SK-N-SH (cell line): ENCODE measurements around the gene AGRN. TPM values are rescaled to one million over a fixed set of nuclear protein-coding genes. Genes with fewer than 3 reads are reported as not detected.
A peak's percentile ranks its signal among the peaks of the same experiment; 100 is the strongest.

Experiments
- CTCF ChIA-PET: fragments of 300-600, 350-600 bp; formaldehyde crosslinking; extraction: SDS; loops from one replicate; lab custom pipeline; 2021; lab: Yijun Ruan, JAX
- POLR2A ChIA-PET: fragments of 350-600 bp; sonication (Branson Sonifier 250); formaldehyde crosslinking; extraction: SDS; loops from one replicate; lab custom pipeline; 2020; ENCODE audit warnings: antibody characterized with exemption, inconsistent platforms; lab: Yijun Ruan, JAX
- DNase-seq: peaks from one replicate; pipeline ENCODE4 v3.0.0; 2012
- H2AFZ ChIP-seq: fragments of 200-600 bp; sonication (generic); 2 replicates; pipeline ENCODE4 v1.8.1; 2016; ENCODE audit warnings: antibody characterized with exemption, mild to moderate bottlenecking, low read depth
- H3F3A ChIP-seq: fragments of 200-600 bp; sonication (generic); replicated peaks from 2 replicates; pipeline ENCODE3; 2016; ENCODE audit warnings: antibody characterized with exemption, mild to moderate bottlenecking; ENCODE audit not compliant: insufficient read depth
- H3K27ac ChIP-seq, 2 experiments: fragments of 200-500 bp in 1 of 2; fragments of 200-600 bp in 1 of 2; sonication (Bioruptor generic) in 1 of 2; sonication (generic), shearing (Covaris generic) in 1 of 2; 2 replicates each; pipeline versions ENCODE4 v1.5.1 to v1.6.1; 2014 to 2016; ENCODE audit warnings: low read depth in 2 of 2, inconsistent platforms in 1 of 2, low read length in 1 of 2, mild to moderate bottlenecking in 1 of 2, mixed read lengths in 1 of 2
- H3K27me3 ChIP-seq: fragments of 200-600 bp; sonication (generic), shearing (Covaris generic); 2 replicates; pipeline ENCODE4 v1.6.1; 2016; ENCODE audit warnings: mixed run types; ENCODE audit not compliant: insufficient read depth
- H3K36me3 ChIP-seq, 2 experiments: fragments of 200-500 bp in 1 of 2; fragments of 200-600 bp in 1 of 2; sonication (Bioruptor generic) in 1 of 2; sonication (generic) in 1 of 2; replicated peaks in 1 of 2; 2 replicates each; pipeline versions ENCODE3 to v1.5.1; 2014 to 2016; ENCODE audit warnings: low read length in 1 of 2, mild to moderate bottlenecking in 1 of 2; ENCODE audit not compliant: insufficient read depth in 2 of 2, control insufficient read depth in 1 of 2
- H3K4me1 ChIP-seq, 2 experiments: fragments of 200-500 bp in 1 of 2; fragments of 200-600 bp in 1 of 2; sonication (Bioruptor generic) in 1 of 2; sonication (generic), shearing (Covaris generic) in 1 of 2; 2 replicates each; pipeline versions ENCODE4 v1.5.1 to v1.6.1; 2014 to 2016; ENCODE audit warnings: low read depth in 1 of 2, low read length in 1 of 2, mixed run types in 1 of 2; ENCODE audit not compliant: insufficient read depth in 2 of 2, control insufficient read depth in 1 of 2
- H3K4me2 ChIP-seq: fragments of 200-600 bp; sonication (generic), shearing (Covaris generic); 2 replicates; pipeline ENCODE4 v1.6.1; 2017; ENCODE audit warnings: mixed run types
- H3K4me3 ChIP-seq, 2 experiments: fragments of 200-500 bp in 1 of 2; fragments of 200-600 bp in 1 of 2; sonication (Bioruptor generic) in 1 of 2; sonication (generic), shearing (Covaris generic) in 1 of 2; 2 replicates each; pipeline versions ENCODE4 v1.5.1 to v1.8.1; 2014 to 2016; ENCODE audit warnings: low read depth in 2 of 2, inconsistent platforms in 1 of 2, low read length in 1 of 2, mild to moderate bottlenecking in 1 of 2, mixed read lengths in 1 of 2, moderate library complexity in 1 of 2
- H3K79me2 ChIP-seq: fragments of 200-600 bp; sonication (generic); 2 replicates; pipeline ENCODE4 v1.8.1; 2017; ENCODE audit warnings: mild to moderate bottlenecking; ENCODE audit not compliant: insufficient read depth
- H3K9ac ChIP-seq: fragments of 200-600 bp; sonication (generic); 2 replicates; pipeline ENCODE4 v1.6.1; 2017; ENCODE audit warnings: mixed run types
- H3K9me2 ChIP-seq: fragments of 200-600 bp; sonication (generic); 2 replicates; pipeline ENCODE4 v1.6.1; 2017; ENCODE audit warnings: mixed run types
- H3K9me3 ChIP-seq: fragments of 200-600 bp; sonication (generic); 2 replicates; pipeline ENCODE4 v1.6.1; 2017; ENCODE audit warnings: mixed run types, mild to moderate bottlenecking, moderate library complexity
- H4K20me1 ChIP-seq: fragments of 200-600 bp; sonication (generic); 2 replicates; pipeline ENCODE4 v1.6.1; 2017; ENCODE audit warnings: mild to moderate bottlenecking, mixed run types; ENCODE audit not compliant: insufficient read depth
- EP300 ChIP-seq, 2 experiments: IDR thresholded peaks; 2 replicates each; pipeline versions ENCODE4 v1.4.0 to v1.6.1; 2012; ENCODE audit warnings: borderline replicate concordance in 1 of 2, low read depth in 1 of 2, low read length in 1 of 2
- FOSL2 ChIP-seq: IDR thresholded peaks from 2 replicates; pipeline ENCODE4 v1.4.0; 2012; ENCODE audit warnings: low read depth, mild to moderate bottlenecking, moderate library complexity, borderline replicate concordance
- GATA2 ChIP-seq: sonication (generic); formaldehyde crosslinking; IDR thresholded peaks from 2 replicates; pipeline ENCODE4 v1.5.0; 2020; ENCODE audit warnings: mild to moderate bottlenecking, missing genetic modification reagents
- MXI1 ChIP-seq: IDR thresholded peaks from 2 replicates; pipeline ENCODE4 v1.6.1; 2012; ENCODE audit warnings: mild to moderate bottlenecking, low read depth, low read length, improper control_type of control experiment
- PBX3 ChIP-seq: IDR thresholded peaks from 2 replicates; pipeline ENCODE4; 2012
- POLR2AphosphoS5 ChIP-seq: IDR thresholded peaks from 2 replicates; pipeline ENCODE4 v1.6.1; 2012; ENCODE audit warnings: low read depth, low read length
- RCOR1 ChIP-seq: fragments of 150-350 bp; IDR thresholded peaks from 2 replicates; pipeline ENCODE4 v1.6.1; 2017; ENCODE audit warnings: antibody characterized with exemption, low read length
- WGBS: methylation state at CpG from one replicate; pipeline ENCODE4 v1.1.6; 2017; ENCODE audit warnings: low lambda C conversion rate; 5-methylcytosine and 5-hydroxymethylcytosine counted together
- polyA plus RNA-seq, 3 experiments: library from polyadenylated mRNA; depleted of rRNA; stranded (reverse); fragments of >200 nt; gene quantifications; 2 replicates each; pipeline ENCODE4 v1.2.3, GENCODE V29; 2012
- TF ChIP-seq, protein P1 (sequence below): fragments of 150-350 bp; IDR thresholded peaks from 2 replicates; pipeline ENCODE4 v1.6.1; 2017; ENCODE audit warnings: antibody characterized with exemption, low read length, low read depth, borderline replicate concordance
- TF ChIP-seq, protein P2 (sequence below): IDR thresholded peaks from 2 replicates; pipeline ENCODE4 v1.4.0; 2012; ENCODE audit warnings: low read depth, borderline replicate concordance
- TF ChIP-seq, protein P3 (sequence below): fragments of 200-600 bp; sonication (generic); IDR thresholded peaks from 2 replicates; pipeline ENCODE4 v1.6.1; 2017; ENCODE audit warnings: antibody characterized with exemption, mild to moderate bottlenecking, moderate library complexity
- TF ChIP-seq, protein P4 (sequence below): IDR thresholded peaks from 2 replicates; pipeline ENCODE4 v1.4.0; 2012; ENCODE audit warnings: low read depth, borderline replicate concordance

The AGRN gene
- polyA plus RNA-seq, 1 of the 3 experiments (the other 2 are of a cell fraction), result 31.6 TPM

DNA sequence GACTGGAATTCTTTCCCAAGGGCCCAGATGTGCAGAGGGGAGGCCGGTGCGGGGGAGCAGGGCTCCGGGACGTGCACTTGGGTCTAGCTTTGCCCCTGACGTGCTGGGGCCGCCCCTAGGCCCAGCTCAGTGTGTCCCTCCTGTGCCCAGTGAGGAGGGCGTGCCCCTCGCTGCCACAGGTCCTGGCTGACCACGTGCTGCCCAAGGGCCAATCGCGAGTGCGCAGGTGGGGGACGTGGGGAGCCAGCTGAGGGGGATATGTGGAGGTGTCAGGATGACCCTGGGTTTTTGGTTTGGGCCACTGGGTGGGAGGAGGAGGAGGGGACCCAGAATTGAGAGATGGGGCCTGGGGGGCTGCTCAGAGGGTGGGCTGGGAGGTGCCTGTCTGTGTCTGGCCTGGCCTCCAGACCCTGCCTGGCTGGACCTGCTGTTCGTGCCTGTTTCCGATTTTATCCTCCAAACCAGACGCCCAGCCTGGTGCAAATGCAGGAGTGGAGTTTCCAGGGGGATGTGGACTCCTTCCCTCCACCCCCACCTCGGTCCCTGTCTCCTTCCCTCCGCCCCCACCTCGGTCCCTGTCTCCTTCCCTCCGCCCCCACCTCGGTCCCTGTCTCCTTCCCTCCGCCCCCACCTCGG is 60.3 kb downstream of the AGRN start:
- TF ChIP-seq GATA2 (CRISPR knock-in tag) (no peak), POLR2AphosphoS5 (no peak), RCOR1 (peak; percentile 48; the same call in 1 of the 2 replicates), EP300 (IDR thresholded peaks at IDR 0.05; ENCODE audit: borderline replicate concordance in 1 of 2, low read depth in 1 of 2, low read length in 1 of 2) (peak in 1 of 2 experiments; percentile 56; a peak in 2 of 4 replicates), MXI1 (peak; percentile 23; the same call in 1 of the 2 replicates), PBX3 (no peak), FOSL2 (no peak)
- TF ChIP-seq, protein P1, sequence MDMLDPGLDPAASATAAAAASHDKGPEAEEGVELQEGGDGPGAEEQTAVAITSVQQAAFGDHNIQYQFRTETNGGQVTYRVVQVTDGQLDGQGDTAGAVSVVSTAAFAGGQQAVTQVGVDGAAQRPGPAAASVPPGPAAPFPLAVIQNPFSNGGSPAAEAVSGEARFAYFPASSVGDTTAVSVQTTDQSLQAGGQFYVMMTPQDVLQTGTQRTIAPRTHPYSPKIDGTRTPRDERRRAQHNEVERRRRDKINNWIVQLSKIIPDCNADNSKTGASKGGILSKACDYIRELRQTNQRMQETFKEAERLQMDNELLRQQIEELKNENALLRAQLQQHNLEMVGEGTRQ, result peak; percentile 84
- TF ChIP-seq, protein P2, sequence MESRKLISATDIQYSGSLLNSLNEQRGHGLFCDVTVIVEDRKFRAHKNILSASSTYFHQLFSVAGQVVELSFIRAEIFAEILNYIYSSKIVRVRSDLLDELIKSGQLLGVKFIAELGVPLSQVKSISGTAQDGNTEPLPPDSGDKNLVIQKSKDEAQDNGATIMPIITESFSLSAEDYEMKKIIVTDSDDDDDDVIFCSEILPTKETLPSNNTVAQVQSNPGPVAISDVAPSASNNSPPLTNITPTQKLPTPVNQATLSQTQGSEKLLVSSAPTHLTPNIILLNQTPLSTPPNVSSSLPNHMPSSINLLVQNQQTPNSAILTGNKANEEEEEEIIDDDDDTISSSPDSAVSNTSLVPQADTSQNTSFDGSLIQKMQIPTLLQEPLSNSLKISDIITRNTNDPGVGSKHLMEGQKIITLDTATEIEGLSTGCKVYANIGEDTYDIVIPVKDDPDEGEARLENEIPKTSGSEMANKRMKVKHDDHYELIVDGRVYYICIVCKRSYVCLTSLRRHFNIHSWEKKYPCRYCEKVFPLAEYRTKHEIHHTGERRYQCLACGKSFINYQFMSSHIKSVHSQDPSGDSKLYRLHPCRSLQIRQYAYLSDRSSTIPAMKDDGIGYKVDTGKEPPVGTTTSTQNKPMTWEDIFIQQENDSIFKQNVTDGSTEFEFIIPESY, result no peak
- TF ChIP-seq, protein P3, sequence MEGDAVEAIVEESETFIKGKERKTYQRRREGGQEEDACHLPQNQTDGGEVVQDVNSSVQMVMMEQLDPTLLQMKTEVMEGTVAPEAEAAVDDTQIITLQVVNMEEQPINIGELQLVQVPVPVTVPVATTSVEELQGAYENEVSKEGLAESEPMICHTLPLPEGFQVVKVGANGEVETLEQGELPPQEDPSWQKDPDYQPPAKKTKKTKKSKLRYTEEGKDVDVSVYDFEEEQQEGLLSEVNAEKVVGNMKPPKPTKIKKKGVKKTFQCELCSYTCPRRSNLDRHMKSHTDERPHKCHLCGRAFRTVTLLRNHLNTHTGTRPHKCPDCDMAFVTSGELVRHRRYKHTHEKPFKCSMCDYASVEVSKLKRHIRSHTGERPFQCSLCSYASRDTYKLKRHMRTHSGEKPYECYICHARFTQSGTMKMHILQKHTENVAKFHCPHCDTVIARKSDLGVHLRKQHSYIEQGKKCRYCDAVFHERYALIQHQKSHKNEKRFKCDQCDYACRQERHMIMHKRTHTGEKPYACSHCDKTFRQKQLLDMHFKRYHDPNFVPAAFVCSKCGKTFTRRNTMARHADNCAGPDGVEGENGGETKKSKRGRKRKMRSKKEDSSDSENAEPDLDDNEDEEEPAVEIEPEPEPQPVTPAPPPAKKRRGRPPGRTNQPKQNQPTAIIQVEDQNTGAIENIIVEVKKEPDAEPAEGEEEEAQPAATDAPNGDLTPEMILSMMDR, result no peak
- TF ChIP-seq, protein P4, sequence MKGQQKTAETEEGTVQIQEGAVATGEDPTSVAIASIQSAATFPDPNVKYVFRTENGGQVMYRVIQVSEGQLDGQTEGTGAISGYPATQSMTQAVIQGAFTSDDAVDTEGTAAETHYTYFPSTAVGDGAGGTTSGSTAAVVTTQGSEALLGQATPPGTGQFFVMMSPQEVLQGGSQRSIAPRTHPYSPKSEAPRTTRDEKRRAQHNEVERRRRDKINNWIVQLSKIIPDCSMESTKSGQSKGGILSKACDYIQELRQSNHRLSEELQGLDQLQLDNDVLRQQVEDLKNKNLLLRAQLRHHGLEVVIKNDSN, result peak; percentile 95
- Histone ChIP-seq H3F3A (no peaks in the 10 kb centered on the region), H3K4me3 (peak overlapping the region in 1 of 2 experiments; percentile 25; a peak in 1 of 4 replicates), H3K36me3 (no peaks in the 10 kb centered on the region), H3K79me2 (no peaks in the 10 kb centered on the region), H3K27ac (peak overlapping the region in 1 of 2 experiments; percentile 52; a peak in 2 of 4 replicates), H3K4me2 (peak overlapping the region; percentile 68), H3K9me2 (no peaks in the 10 kb centered on the region), H3K9me3 (no peaks in the 10 kb centered on the region), H4K20me1 (no peaks in the 10 kb centered on the region), H3K4me1 (peaks cover 4 to 18% of the 10 kb centered on the region in 2 experiments; a peak in 2 of 4 replicates), H3K9ac (no peak overlapping the region), H3K27me3 (peaks cover 4% of the 10 kb centered on the region), H2AFZ (no peak overlapping the region)
- 22% methylated on average over 9 of the region's 23 CpGs for WGBS
- peak; percentile 94 for DNase-seq
- ChIA-PET POLR2A (interaction anchor here (1.5 kb wide), 1 partner anchor 14 kb away, joined by 3 read pairs; no protein-coding TSS in a partner anchor), CTCF (interaction anchor here (1.0 to 1.5 kb wide), 5 partner anchors 16 to 97 kb away, joined by 3 to 5 read pairs (median 4); no protein-coding TSS in a partner anchor)
